HFFc6 (cell line): ENCODE results near the gene RAB10. TPM values are rescaled to one million over a fixed set of nuclear protein-coding genes. Genes with fewer than 3 reads are reported as not detected.

Experiments
- DNase-seq: peaks from one replicate; pipeline ENCODE4 v3.0.0-alpha.2; 2018
- H3K27ac Mint-ChIP-seq: 2 replicates; pipeline ENCODE4 v1.8.0; 2020; ENCODE audit warnings: mild to moderate bottlenecking, mixed read lengths
- H3K27me3 Mint-ChIP-seq: 2 replicates; pipeline ENCODE4 v1.8.0; 2021; ENCODE audit warnings: mild to moderate bottlenecking, moderate library complexity, mixed read lengths; ENCODE audit not compliant: insufficient read depth
- H3K36me3 Mint-ChIP-seq: 2 replicates; pipeline ENCODE4 v1.8.0; 2021; ENCODE audit warnings: low read depth, mixed read lengths
- H3K4me1 Mint-ChIP-seq: 2 replicates; pipeline ENCODE4 v1.8.0; 2020; ENCODE audit warnings: low read depth, mixed read lengths
- H3K4me3 Mint-ChIP-seq: 2 replicates; pipeline ENCODE4 v1.8.0; 2020; ENCODE audit warnings: mild to moderate bottlenecking, moderate library complexity, mixed read lengths
- H3K9me3 Mint-ChIP-seq: 2 replicates; pipeline ENCODE4 v1.8.0; 2020; ENCODE audit warnings: mild to moderate bottlenecking, mixed read lengths
- total RNA-seq, 6 experiments: library from RNA; stranded (reverse); fragmentation: NEBNext Ultra II Directional; extraction: Animal tissue kit (Norgen Biotek cat#: 25700); gene quantifications; 2 replicates in 1 of 6; 3 replicates in 5 of 6; pipeline ENCODE4 v1.2.3, GENCODE V29; 2021
- TF ChIP-seq, protein P1 (sequence below): fragments of 200-600 bp; sonication (generic); IDR thresholded peaks from 2 replicates; pipeline ENCODE4 v1.5.0; 2021; ENCODE audit warnings: antibody characterized with exemption, mild to moderate bottlenecking

Gene RAB10
- total RNA-seq, 6 experiments from 2014 or later = 133 to 144 (median 136) TPM

DNA sequence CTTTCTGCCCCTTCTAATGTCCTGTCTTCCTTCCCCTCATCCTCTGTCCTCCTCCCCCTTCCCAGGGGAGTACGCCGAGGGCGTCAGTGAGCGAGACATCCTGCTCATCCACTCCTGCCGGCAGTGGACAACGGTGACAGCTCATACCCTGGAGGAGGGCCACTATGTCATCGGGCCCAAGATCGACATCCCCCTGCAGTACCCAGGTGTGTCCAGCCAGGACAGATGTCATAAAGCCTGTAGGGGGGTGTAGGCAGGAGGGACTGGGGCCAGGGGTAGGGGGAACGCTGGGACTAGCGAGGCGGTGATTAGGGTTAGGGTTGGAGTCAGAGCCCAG lies 142.4 kb downstream of the RAB10 start:
- peaks cover 4% of the 10 kb centered on the region; the same call in 1 of the 2 replicates for H3K36me3 Mint-ChIP-seq
- no peak overlapping the region for H3K27ac Mint-ChIP-seq
- no peak for DNase-seq
- H3K4me3 Mint-ChIP-seq = no peak overlapping the region
- peaks cover 20% of the 10 kb centered on the region for H3K27me3 Mint-ChIP-seq
- TF ChIP-seq, protein P1, sequence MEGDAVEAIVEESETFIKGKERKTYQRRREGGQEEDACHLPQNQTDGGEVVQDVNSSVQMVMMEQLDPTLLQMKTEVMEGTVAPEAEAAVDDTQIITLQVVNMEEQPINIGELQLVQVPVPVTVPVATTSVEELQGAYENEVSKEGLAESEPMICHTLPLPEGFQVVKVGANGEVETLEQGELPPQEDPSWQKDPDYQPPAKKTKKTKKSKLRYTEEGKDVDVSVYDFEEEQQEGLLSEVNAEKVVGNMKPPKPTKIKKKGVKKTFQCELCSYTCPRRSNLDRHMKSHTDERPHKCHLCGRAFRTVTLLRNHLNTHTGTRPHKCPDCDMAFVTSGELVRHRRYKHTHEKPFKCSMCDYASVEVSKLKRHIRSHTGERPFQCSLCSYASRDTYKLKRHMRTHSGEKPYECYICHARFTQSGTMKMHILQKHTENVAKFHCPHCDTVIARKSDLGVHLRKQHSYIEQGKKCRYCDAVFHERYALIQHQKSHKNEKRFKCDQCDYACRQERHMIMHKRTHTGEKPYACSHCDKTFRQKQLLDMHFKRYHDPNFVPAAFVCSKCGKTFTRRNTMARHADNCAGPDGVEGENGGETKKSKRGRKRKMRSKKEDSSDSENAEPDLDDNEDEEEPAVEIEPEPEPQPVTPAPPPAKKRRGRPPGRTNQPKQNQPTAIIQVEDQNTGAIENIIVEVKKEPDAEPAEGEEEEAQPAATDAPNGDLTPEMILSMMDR = no peak
- H3K4me1 Mint-ChIP-seq = no peaks in the 10 kb centered on the region
- no peaks in the 10 kb centered on the region for H3K9me3 Mint-ChIP-seq

DNA sequence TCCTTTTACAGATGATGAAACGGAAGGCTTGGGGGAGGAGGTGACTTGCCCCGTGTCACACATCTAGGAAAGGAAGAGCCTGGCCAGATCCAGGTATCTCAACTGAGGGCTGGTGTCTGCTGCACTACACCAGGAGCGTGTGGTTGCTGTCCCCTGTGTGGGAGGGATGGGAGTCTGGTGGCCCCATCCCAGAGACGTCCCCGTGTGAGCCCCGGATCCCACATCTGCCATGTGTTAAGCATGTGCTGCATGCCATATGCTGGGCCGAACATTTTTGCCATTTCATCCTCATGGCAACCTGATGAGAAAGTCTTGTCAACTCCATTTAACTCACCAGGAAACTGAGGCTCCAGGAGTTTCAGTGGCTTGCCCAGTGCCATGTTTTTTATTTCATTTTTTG lies 143.2 kb downstream of the RAB10 start:
- Mint-ChIP-seq H3K4me1 (no peaks in the 10 kb centered on the region), H3K4me3 (no peak overlapping the region), H3K27ac (no peak overlapping the region), H3K27me3 (peaks cover 17% of the 10 kb centered on the region), H3K9me3 (no peaks in the 10 kb centered on the region), H3K36me3 (no peaks in the 10 kb centered on the region)
- DNase-seq = no peak
- TF ChIP-seq, protein P1 = no peak

GRCh38 chr2:26178246-26178645 lies 144.4 kb downstream of the RAB10 start:
- Mint-ChIP-seq H3K27me3 (peaks cover 14% of the 10 kb centered on the region), H3K4me3 (peak overlapping the region; percentile 78), H3K36me3 (no peaks in the 10 kb centered on the region), H3K4me1 (no peaks in the 10 kb centered on the region), H3K9me3 (no peaks in the 10 kb centered on the region), H3K27ac (no peak overlapping the region)
- TF ChIP-seq, protein P1 = no peak
- no peak for DNase-seq

- H3K9me3 Mint-ChIP-seq = no peaks in the 10 kb centered on the region
- H3K27me3 Mint-ChIP-seq = peaks cover 14% of the 10 kb centered on the region
- H3K36me3 Mint-ChIP-seq = no peaks in the 10 kb centered on the region
- H3K4me1 Mint-ChIP-seq = no peaks in the 10 kb centered on the region
- H3K4me3 Mint-ChIP-seq = peak overlapping the region; percentile 78
- DNase-seq = no peak
- TF ChIP-seq, protein P1 = no peak; the same call in 1 of the 2 replicates
- H3K27ac Mint-ChIP-seq = no peak overlapping the region
Measured at GRCh38 chr2:26178746-26179436, 145.0 kb downstream of the RAB10 start.

DNA sequence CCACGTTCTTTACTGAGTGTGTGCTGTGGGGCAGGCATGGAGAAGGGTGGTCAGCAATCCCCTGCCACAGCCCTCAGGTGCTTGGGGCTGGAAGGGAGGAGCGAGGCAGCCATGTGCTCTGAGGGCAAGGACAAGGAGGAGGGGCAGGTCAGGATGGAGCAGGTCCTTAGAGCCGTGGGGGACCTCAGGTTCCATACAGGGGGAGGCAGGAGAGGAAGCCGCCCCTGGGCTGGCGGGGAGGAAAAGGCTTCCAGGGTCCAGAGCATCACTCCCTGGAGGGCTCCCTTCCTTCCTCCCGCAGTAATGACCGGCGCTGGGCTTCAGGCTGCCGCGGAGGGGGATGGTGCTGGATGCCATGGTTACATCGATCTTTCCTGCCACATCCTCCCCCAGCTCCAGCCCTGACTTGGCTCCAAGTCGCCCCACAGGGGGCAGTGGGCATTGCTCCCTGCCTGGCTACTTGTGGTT lies 145.6 kb downstream of the RAB10 start:
- no peak for DNase-seq
- Mint-ChIP-seq H3K4me1 (no peaks in the 10 kb centered on the region), H3K36me3 (no peaks in the 10 kb centered on the region), H3K4me3 (peak overlapping the region; percentile 78), H3K27me3 (peaks cover 14% of the 10 kb centered on the region), H3K9me3 (no peaks in the 10 kb centered on the region), H3K27ac (no peak overlapping the region)
- TF ChIP-seq, protein P1 = no peak
